ENCODE measurements around the gene TCF7L1. TPM values are rescaled to one million over a fixed set of nuclear protein-coding genes. Genes with fewer than 3 reads are reported as not detected.

The TCF7L1 gene
- total RNA-seq, 4 donors from 2014 or later, result 0.29 to 4.0 (median 1.3) TPM

DNA sequence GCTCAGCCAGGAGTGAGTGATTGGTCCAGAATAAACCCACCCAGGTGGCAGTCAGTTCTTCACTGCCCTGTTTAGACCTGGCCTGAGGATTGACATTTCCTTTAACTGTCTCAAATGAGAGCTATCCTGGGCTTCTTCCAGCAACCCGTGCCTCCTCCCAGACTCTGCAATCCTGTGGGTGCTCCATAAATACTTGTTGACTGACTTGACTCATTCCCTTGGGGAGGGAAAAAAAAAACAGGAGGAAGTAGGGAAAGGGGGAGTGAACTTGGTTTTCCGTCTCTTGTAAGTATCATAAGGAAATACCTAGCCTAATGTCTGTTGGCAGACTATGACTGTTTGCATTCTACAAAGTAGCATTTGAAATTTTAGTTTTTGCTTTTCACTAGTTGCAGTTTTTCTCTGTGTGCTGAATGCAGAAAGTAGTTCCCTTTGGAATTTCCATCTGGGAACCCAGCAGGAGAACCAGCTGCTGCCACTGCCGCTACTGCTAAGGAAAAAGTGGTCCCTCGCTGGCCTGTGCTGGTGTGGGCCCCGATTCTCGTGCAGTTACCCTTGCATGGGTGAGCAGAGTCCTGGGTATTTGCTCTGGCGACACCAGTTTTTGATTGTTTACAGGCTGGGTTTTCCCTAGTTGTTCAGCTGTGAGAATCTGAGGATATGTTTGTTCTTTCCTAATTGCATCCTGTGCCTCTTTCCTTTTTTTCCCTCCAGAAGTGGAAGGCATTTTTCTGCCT is 115.7 kb downstream of the TCF7L1 start:
- H3K4me3 ChIP-seq, result no peak overlapping the region
- no peak for TF ChIP-seq POLR2A (IDR thresholded peaks at IDR 0.05)
- TF ChIP-seq, protein P1, sequence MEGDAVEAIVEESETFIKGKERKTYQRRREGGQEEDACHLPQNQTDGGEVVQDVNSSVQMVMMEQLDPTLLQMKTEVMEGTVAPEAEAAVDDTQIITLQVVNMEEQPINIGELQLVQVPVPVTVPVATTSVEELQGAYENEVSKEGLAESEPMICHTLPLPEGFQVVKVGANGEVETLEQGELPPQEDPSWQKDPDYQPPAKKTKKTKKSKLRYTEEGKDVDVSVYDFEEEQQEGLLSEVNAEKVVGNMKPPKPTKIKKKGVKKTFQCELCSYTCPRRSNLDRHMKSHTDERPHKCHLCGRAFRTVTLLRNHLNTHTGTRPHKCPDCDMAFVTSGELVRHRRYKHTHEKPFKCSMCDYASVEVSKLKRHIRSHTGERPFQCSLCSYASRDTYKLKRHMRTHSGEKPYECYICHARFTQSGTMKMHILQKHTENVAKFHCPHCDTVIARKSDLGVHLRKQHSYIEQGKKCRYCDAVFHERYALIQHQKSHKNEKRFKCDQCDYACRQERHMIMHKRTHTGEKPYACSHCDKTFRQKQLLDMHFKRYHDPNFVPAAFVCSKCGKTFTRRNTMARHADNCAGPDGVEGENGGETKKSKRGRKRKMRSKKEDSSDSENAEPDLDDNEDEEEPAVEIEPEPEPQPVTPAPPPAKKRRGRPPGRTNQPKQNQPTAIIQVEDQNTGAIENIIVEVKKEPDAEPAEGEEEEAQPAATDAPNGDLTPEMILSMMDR (IDR thresholded peaks at IDR 0.05), result no peak
- no peaks in the 10 kb centered on the region for H3K9me3 ChIP-seq
- DNase-seq, result no peak
- no peaks in the 10 kb centered on the region for H3K36me3 ChIP-seq
- H3K27ac ChIP-seq, result peak overlapping the region in 3 of 4 donors; percentile 67 to 78 (median 72)
- peaks cover 8 to 53% (median 17%) of the 10 kb centered on the region in 3 donors for H3K4me1 ChIP-seq
- intact Hi-C loops (cut with DNase I), result no loop called here
- H3K27me3 ChIP-seq, result no peaks in the 10 kb centered on the region
- WGBS, 2 donors, result 29 to 40% methylated on average over 7 of the region's 7 CpGs

DNA sequence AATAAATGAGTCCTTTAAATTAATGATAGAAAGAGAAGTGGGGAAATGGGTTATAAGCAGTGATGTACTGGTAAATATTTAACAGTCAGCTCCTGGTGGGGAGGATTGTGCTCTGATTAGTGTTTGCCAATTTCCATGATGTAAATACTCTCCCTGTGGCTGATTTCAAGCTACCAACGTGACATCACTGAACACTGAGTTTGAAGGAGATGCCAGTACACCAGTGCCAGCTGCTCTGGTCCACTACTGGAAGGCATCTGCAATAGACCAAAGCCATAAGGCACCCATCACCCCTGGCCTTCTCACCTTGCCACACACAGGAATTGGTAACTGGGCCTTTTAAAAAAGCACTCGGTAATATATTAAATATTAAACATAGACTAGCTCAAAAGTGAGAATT is 116.9 kb downstream of the TCF7L1 start:
- Histone ChIP-seq H3K27ac (peak overlapping the region in 1 of 4 donors; percentile 67), H3K4me1 (peaks cover 8 to 62% (median 22%) of the 10 kb centered on the region in 3 donors), H3K4me3 (no peak overlapping the region), H3K27me3 (no peaks in the 10 kb centered on the region), H3K36me3 (no peaks in the 10 kb centered on the region), H3K9me3 (no peaks in the 10 kb centered on the region)
- TF ChIP-seq POLR2A (IDR thresholded peaks at IDR 0.05), result no peak
- TF ChIP-seq, protein P1 (IDR thresholded peaks at IDR 0.05), result no peak
- WGBS, 2 donors, result 63 to 72% methylated on average over 2 of the region's 2 CpGs
- intact Hi-C loops (cut with DNase I), result no loop called here
- DNase-seq, result no peak

DNA sequence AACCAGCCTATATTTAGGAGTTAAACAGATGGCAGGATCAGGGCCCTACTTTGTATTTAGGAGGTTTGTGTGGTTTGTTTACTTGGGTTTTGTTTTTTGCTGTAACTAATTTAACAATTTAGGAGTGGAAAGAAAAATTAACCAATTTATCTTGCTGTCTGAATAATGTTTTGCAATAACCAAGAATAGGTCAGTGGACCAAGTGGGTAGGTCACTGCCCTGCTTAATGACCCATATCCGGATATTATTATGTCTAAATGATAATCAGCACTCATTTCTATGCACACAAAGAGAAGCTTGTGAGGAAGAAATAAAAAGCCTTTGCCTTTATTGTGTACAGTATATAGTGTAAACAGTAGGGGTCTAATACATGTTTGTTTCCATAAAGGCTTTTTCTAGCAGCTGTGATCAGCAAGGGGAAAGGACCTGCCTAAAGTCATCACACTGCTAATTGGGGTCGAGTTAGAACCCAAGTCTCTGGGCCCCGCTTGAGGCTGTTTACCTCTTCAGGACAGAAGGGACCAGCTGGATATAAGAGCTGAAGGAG is 118.0 kb downstream of the TCF7L1 start:
- intact Hi-C loops (cut with DNase I), result no loop called here
- H3K4me1 ChIP-seq, result peaks cover 15 to 68% (median 33%) of the 10 kb centered on the region in 3 donors
- WGBS, 2 donors, result 63 to 69% methylated on average over 3 of the region's 3 CpGs

DNA sequence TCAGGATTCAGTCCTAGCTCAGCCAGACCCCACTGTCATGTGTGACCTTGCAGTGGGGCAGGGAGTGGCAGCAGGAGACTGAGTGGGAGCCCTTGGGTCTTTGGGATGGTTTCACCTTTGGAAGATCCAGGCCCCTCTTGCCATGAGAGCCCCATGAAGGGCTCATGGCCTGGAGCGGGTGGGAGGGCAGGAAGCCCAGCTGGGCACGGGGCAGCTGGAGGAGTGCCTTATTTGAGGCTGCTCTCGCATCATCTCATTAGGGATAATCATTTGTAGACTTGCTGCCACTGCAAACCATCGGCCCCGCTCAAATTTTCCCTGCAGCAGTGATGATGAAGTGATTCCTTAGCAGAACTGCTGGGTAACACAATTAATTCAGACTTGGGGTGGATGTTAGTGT is 120.7 kb downstream of the TCF7L1 start:
- intact Hi-C loops (cut with DNase I), result no loop called here
- peaks cover 12 to 76% (median 50%) of the 10 kb centered on the region in 3 donors for H3K4me1 ChIP-seq
- TF ChIP-seq, protein P1 (IDR thresholded peaks at IDR 0.05), result no peak
- TF ChIP-seq POLR2A (IDR thresholded peaks at IDR 0.05), result no peak
- 51 to 65% methylated on average over 5 of the region's 5 CpGs for WGBS, 2 donors
- H3K36me3 ChIP-seq, result no peaks in the 10 kb centered on the region
- DNase-seq, result no peak
- H3K4me3 ChIP-seq, result no peak overlapping the region
- no peak overlapping the region for H3K27ac ChIP-seq
- H3K9me3 ChIP-seq, result no peaks in the 10 kb centered on the region
- no peaks in the 10 kb centered on the region for H3K27me3 ChIP-seq

More for the DNA sequence above, 118.0 kb downstream of the TCF7L1 start:
- H3K9me3 ChIP-seq, result no peaks in the 10 kb centered on the region
- no peaks in the 10 kb centered on the region for H3K27me3 ChIP-seq
- no peak overlapping the region for H3K27ac ChIP-seq
- H3K36me3 ChIP-seq, result no peaks in the 10 kb centered on the region
- no peak overlapping the region for H3K4me3 ChIP-seq
- TF ChIP-seq, protein P1 (IDR thresholded peaks at IDR 0.05), result no peak
- TF ChIP-seq POLR2A (IDR thresholded peaks at IDR 0.05), result no peak
- no peak for DNase-seq

DNA sequence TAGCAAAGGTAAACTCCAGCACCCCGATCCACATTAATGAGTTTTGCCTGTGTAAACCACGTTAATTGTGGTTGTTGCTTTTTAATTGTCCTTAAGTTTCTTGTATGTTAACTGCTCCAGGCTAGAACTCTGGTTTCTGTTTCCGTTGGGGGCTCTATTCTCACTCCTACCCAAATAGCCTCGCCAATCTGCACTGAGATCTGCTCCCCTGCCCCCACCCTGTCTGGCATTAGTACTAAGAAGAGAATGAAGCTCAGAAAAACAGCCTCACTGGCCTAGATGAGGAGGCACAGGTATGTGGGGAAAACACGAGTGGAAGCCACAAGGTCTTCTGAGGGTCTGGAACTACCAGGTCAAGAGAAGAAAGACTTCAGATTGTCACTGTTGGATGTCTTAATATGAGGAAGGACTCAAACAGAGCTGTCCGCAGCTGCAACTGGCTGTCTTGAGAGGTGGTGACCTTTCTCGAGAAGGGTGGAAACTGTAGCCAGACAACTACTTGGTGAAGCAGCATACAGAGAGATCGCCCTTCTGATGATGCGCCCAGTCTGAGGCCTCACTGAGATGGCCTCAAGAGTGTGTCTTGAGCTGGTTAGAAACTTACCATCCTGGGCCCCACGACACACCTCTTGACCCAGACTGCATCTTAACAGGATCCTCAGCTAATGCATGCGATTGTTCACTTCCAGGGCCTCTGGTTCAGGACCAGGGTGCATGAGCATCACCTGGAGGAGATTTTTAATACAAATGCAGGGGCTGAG is 121.5 kb downstream of the TCF7L1 start:
- no peak for DNase-seq
- H3K27ac ChIP-seq, result peak overlapping the region in 2 of 4 donors; percentile 56 to 78
- WGBS, 2 donors, result 51 to 58% methylated on average over 7 to 11 of the region's 11 CpGs
- H3K36me3 ChIP-seq, result no peaks in the 10 kb centered on the region
- H3K27me3 ChIP-seq, result no peaks in the 10 kb centered on the region
- peaks cover 12 to 76% (median 44%) of the 10 kb centered on the region in 3 donors for H3K4me1 ChIP-seq
- TF ChIP-seq POLR2A (IDR thresholded peaks at IDR 0.05), result no peak
- TF ChIP-seq, protein P1 (IDR thresholded peaks at IDR 0.05), result no peak
- H3K4me3 ChIP-seq, result no peak overlapping the region
- no peaks in the 10 kb centered on the region for H3K9me3 ChIP-seq
- intact Hi-C loops (cut with DNase I), result no loop called here

All from esophagus squamous epithelium (tissue), 5 donors.